ENCODE data around the gene CDH13.

- TF ChIP-seq EZH2 (IDR thresholded peaks at IDR 0.05; ENCODE audit: borderline replicate concordance, low read depth, low read length, severe bottlenecking) (no peak), CTCF (IDR thresholded peaks at IDR 0.05; ENCODE audit: extremely low read depth in 1 of 2, insufficient read depth in 1 of 2, low read depth in 1 of 2, low read length in 2 of 2) (no peak), POLR2A (IDR thresholded peaks at IDR 0.05; ENCODE audit: low read depth, low read length) (no peak), POLR2AphosphoS5 (IDR thresholded peaks at IDR 0.05; ENCODE audit: insufficient read depth, low read depth, low read length) (no peak), MAX (IDR thresholded peaks at IDR 0.05; ENCODE audit: insufficient read depth, insufficient read length) (no peak)
Measured at GRCh38 chr16:83791916-83792315, 1165.1 kb downstream of the CDH13 start.

Measured in endothelial cell of umbilical vein (primary cell).